Adrenal gland (tissue), 5 donors: Measurements from ENCODE around the gene KCNN4.

Experiments
- POLR2A ChIP-seq, 2 donors: fragments of 450-650 bp; IDR thresholded peaks; one replicate each; pipeline ENCODE4 v1.6.1; 2017; ENCODE audit warnings: antibody characterized with exemption in 2 of 2, mild to moderate bottlenecking in 2 of 2, moderate library complexity in 1 of 2
- TF ChIP-seq, protein P1 (sequence below), 6 experiments: fragments of 450-650 bp in 4 of 6; fragments of 200-600 bp in 2 of 6; sonication (generic) in 1 of 6; IDR thresholded peaks; 1 replicate in 5 of 6; 2 replicates in 1 of 6; pipeline versions ENCODE4 v1.5.1 to v1.8.0; 2016 to 2021; ENCODE audit warnings: antibody characterized with exemption in 6 of 6, mild to moderate bottlenecking in 2 of 6, moderate library complexity in 1 of 6
- donor health status: DM: no; HTN: no; CAD: no.

DNA sequence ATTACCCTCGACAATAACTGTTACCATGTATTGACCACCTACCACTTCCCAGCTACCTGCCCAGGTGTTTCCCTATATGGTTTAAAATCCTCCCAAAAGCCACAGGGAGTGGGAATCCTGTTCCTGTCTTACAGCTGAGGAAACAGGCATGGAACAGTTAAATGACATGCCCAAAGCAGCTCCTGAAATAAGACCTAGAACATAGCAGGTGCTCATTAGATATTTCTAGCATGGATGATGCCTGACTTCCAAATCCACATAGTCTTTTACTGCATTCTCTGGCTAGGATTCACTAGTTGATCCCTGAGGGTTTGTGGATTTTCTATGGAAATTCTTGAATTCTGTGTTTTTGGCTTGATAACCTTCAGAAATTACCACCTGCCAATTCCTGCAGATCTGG, 13.0 kb downstream of the KCNN4 start:
- TF ChIP-seq, protein P1, sequence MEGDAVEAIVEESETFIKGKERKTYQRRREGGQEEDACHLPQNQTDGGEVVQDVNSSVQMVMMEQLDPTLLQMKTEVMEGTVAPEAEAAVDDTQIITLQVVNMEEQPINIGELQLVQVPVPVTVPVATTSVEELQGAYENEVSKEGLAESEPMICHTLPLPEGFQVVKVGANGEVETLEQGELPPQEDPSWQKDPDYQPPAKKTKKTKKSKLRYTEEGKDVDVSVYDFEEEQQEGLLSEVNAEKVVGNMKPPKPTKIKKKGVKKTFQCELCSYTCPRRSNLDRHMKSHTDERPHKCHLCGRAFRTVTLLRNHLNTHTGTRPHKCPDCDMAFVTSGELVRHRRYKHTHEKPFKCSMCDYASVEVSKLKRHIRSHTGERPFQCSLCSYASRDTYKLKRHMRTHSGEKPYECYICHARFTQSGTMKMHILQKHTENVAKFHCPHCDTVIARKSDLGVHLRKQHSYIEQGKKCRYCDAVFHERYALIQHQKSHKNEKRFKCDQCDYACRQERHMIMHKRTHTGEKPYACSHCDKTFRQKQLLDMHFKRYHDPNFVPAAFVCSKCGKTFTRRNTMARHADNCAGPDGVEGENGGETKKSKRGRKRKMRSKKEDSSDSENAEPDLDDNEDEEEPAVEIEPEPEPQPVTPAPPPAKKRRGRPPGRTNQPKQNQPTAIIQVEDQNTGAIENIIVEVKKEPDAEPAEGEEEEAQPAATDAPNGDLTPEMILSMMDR (IDR thresholded peaks at IDR 0.05), result no peak
- no peak for TF ChIP-seq POLR2A (IDR thresholded peaks at IDR 0.05)
